SK-N-SH (cell line): ENCODE measurements around the gene CHRNA5. TPM values are rescaled to one million over a fixed set of nuclear protein-coding genes. Genes with fewer than 3 reads are reported as not detected.
A peak's percentile ranks its signal among the peaks of the same experiment; 100 is the strongest.

Source experiments
- CTCF ChIA-PET: fragments of 300-600, 350-600 bp; formaldehyde crosslinking; extraction: SDS; loops from one replicate; lab custom pipeline; 2021; lab: Yijun Ruan, JAX
- POLR2A ChIA-PET: fragments of 350-600 bp; sonication (Branson Sonifier 250); formaldehyde crosslinking; extraction: SDS; loops from one replicate; lab custom pipeline; 2020; ENCODE audit warnings: antibody characterized with exemption, inconsistent platforms; lab: Yijun Ruan, JAX
- DNase-seq: peaks from one replicate; pipeline ENCODE4 v3.0.0; 2012
- H2AFZ ChIP-seq: fragments of 200-600 bp; sonication (generic); 2 replicates; pipeline ENCODE4 v1.8.1; 2016; ENCODE audit warnings: antibody characterized with exemption, mild to moderate bottlenecking, low read depth
- H3F3A ChIP-seq: fragments of 200-600 bp; sonication (generic); replicated peaks from 2 replicates; pipeline ENCODE3; 2016; ENCODE audit warnings: antibody characterized with exemption, mild to moderate bottlenecking; ENCODE audit not compliant: insufficient read depth
- H3K27ac ChIP-seq, 2 experiments: fragments of 200-500 bp in 1 of 2; fragments of 200-600 bp in 1 of 2; sonication (Bioruptor generic) in 1 of 2; sonication (generic), shearing (Covaris generic) in 1 of 2; 2 replicates each; pipeline versions ENCODE4 v1.5.1 to v1.6.1; 2014 to 2016; ENCODE audit warnings: low read depth in 2 of 2, inconsistent platforms in 1 of 2, low read length in 1 of 2, mild to moderate bottlenecking in 1 of 2, mixed read lengths in 1 of 2
- H3K27me3 ChIP-seq: fragments of 200-600 bp; sonication (generic), shearing (Covaris generic); 2 replicates; pipeline ENCODE4 v1.6.1; 2016; ENCODE audit warnings: mixed run types; ENCODE audit not compliant: insufficient read depth
- H3K36me3 ChIP-seq, 2 experiments: fragments of 200-500 bp in 1 of 2; fragments of 200-600 bp in 1 of 2; sonication (Bioruptor generic) in 1 of 2; sonication (generic) in 1 of 2; replicated peaks in 1 of 2; 2 replicates each; pipeline versions ENCODE3 to v1.5.1; 2014 to 2016; ENCODE audit warnings: low read length in 1 of 2, mild to moderate bottlenecking in 1 of 2; ENCODE audit not compliant: insufficient read depth in 2 of 2, control insufficient read depth in 1 of 2
- H3K4me1 ChIP-seq, 2 experiments: fragments of 200-500 bp in 1 of 2; fragments of 200-600 bp in 1 of 2; sonication (Bioruptor generic) in 1 of 2; sonication (generic), shearing (Covaris generic) in 1 of 2; 2 replicates each; pipeline versions ENCODE4 v1.5.1 to v1.6.1; 2014 to 2016; ENCODE audit warnings: low read depth in 1 of 2, low read length in 1 of 2, mixed run types in 1 of 2; ENCODE audit not compliant: insufficient read depth in 2 of 2, control insufficient read depth in 1 of 2
- H3K4me2 ChIP-seq: fragments of 200-600 bp; sonication (generic), shearing (Covaris generic); 2 replicates; pipeline ENCODE4 v1.6.1; 2017; ENCODE audit warnings: mixed run types
- H3K4me3 ChIP-seq, 2 experiments: fragments of 200-500 bp in 1 of 2; fragments of 200-600 bp in 1 of 2; sonication (Bioruptor generic) in 1 of 2; sonication (generic), shearing (Covaris generic) in 1 of 2; 2 replicates each; pipeline versions ENCODE4 v1.5.1 to v1.8.1; 2014 to 2016; ENCODE audit warnings: low read depth in 2 of 2, inconsistent platforms in 1 of 2, low read length in 1 of 2, mild to moderate bottlenecking in 1 of 2, mixed read lengths in 1 of 2, moderate library complexity in 1 of 2
- H3K79me2 ChIP-seq: fragments of 200-600 bp; sonication (generic); 2 replicates; pipeline ENCODE4 v1.8.1; 2017; ENCODE audit warnings: mild to moderate bottlenecking; ENCODE audit not compliant: insufficient read depth
- H3K9ac ChIP-seq: fragments of 200-600 bp; sonication (generic); 2 replicates; pipeline ENCODE4 v1.6.1; 2017; ENCODE audit warnings: mixed run types
- H3K9me2 ChIP-seq: fragments of 200-600 bp; sonication (generic); 2 replicates; pipeline ENCODE4 v1.6.1; 2017; ENCODE audit warnings: mixed run types
- H3K9me3 ChIP-seq: fragments of 200-600 bp; sonication (generic); 2 replicates; pipeline ENCODE4 v1.6.1; 2017; ENCODE audit warnings: mixed run types, mild to moderate bottlenecking, moderate library complexity
- H4K20me1 ChIP-seq: fragments of 200-600 bp; sonication (generic); 2 replicates; pipeline ENCODE4 v1.6.1; 2017; ENCODE audit warnings: mild to moderate bottlenecking, mixed run types; ENCODE audit not compliant: insufficient read depth
- FOXM1 ChIP-seq: IDR thresholded peaks from 2 replicates; pipeline ENCODE4 v1.4.0; 2012; ENCODE audit warnings: low read depth, mild to moderate bottlenecking
- TAF1 ChIP-seq: IDR thresholded peaks from 2 replicates; pipeline ENCODE4 v1.6.1; 2012; ENCODE audit warnings: low read depth, mild to moderate bottlenecking, low read length, moderate library complexity, borderline replicate concordance
- WGBS: methylation state at CpG from one replicate; pipeline ENCODE4 v1.1.6; 2017; ENCODE audit warnings: low lambda C conversion rate; 5-methylcytosine and 5-hydroxymethylcytosine counted together
- polyA plus RNA-seq, 3 experiments: library from polyadenylated mRNA; depleted of rRNA; stranded (reverse); fragments of >200 nt; gene quantifications; 2 replicates each; pipeline ENCODE4 v1.2.3, GENCODE V29; 2012
- TF ChIP-seq, protein P1 (sequence below): fragments of 200-600 bp; sonication (generic); IDR thresholded peaks from 2 replicates; pipeline ENCODE4 v1.6.1; 2017; ENCODE audit warnings: antibody characterized with exemption, mild to moderate bottlenecking, moderate library complexity

CHRNA5 gene
- polyA plus RNA-seq, 1 of the 3 experiments (the other 2 are of a cell fraction): 5.5 TPM

DNA sequence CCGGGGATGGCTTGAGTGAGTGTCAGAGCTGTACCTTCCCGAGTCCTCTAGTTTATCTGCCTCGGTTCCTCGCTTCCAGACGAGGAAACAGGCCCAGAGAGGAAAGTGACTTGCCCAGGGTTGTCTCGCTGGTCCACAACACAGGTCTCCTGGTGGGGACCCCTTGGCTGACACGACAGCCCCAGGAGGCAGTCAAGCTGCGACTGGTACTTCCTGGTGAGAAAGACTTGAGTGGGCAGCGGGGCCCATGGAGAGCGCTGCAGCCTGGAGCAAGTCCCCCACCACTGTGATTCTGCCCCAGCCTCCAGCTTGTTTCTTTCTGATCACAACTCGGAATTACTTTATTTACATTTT is 600 bp upstream of the CHRNA5 start:
- Histone ChIP-seq H3K4me3 (peak overlapping the region in 1 of 2 experiments; percentile 80; a peak in 1 of 4 replicates), H3K9ac (no peak overlapping the region), H3K79me2 (peaks cover 16% of the 10 kb centered on the region; the same call in 1 of the 2 replicates), H3F3A (peaks cover 9% of the 10 kb centered on the region), H3K36me3 (no peaks in the 10 kb centered on the region), H3K4me1 (peaks cover 0 to 13% of the 10 kb centered on the region in 2 experiments; a peak in 2 of 4 replicates), H3K27me3 (no peaks in the 10 kb centered on the region), H3K4me2 (peak overlapping the region; percentile 91), H4K20me1 (no peaks in the 10 kb centered on the region), H3K9me2 (no peaks in the 10 kb centered on the region), H3K27ac (peak overlapping the region in 1 of 2 experiments; percentile 44; a peak in 2 of 4 replicates), H2AFZ (peak overlapping the region; percentile 75; the same call in 1 of the 2 replicates), H3K9me3 (no peaks in the 10 kb centered on the region)
- CTCF ChIA-PET: interaction anchor here (1.0 to 3.4 kb wide), 8 partner anchors 8 to 256 kb away, joined by 3 to 12 read pairs (median 8); partner anchors contain the start of gene PSMA4
- TF ChIP-seq, protein P1, sequence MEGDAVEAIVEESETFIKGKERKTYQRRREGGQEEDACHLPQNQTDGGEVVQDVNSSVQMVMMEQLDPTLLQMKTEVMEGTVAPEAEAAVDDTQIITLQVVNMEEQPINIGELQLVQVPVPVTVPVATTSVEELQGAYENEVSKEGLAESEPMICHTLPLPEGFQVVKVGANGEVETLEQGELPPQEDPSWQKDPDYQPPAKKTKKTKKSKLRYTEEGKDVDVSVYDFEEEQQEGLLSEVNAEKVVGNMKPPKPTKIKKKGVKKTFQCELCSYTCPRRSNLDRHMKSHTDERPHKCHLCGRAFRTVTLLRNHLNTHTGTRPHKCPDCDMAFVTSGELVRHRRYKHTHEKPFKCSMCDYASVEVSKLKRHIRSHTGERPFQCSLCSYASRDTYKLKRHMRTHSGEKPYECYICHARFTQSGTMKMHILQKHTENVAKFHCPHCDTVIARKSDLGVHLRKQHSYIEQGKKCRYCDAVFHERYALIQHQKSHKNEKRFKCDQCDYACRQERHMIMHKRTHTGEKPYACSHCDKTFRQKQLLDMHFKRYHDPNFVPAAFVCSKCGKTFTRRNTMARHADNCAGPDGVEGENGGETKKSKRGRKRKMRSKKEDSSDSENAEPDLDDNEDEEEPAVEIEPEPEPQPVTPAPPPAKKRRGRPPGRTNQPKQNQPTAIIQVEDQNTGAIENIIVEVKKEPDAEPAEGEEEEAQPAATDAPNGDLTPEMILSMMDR: no peak
- WGBS: 89% methylated on average over 8 of the region's 11 CpGs
- POLR2A ChIA-PET: interaction anchor here (0.6 to 2.2 kb wide), 8 partner anchors 24 to 265 kb away, joined by 3 to 17 read pairs (median 6); partner anchors contain the start of genes CHRNA3, IREB2, PSMA4 and SKIC8
- no peak for DNase-seq

DNA sequence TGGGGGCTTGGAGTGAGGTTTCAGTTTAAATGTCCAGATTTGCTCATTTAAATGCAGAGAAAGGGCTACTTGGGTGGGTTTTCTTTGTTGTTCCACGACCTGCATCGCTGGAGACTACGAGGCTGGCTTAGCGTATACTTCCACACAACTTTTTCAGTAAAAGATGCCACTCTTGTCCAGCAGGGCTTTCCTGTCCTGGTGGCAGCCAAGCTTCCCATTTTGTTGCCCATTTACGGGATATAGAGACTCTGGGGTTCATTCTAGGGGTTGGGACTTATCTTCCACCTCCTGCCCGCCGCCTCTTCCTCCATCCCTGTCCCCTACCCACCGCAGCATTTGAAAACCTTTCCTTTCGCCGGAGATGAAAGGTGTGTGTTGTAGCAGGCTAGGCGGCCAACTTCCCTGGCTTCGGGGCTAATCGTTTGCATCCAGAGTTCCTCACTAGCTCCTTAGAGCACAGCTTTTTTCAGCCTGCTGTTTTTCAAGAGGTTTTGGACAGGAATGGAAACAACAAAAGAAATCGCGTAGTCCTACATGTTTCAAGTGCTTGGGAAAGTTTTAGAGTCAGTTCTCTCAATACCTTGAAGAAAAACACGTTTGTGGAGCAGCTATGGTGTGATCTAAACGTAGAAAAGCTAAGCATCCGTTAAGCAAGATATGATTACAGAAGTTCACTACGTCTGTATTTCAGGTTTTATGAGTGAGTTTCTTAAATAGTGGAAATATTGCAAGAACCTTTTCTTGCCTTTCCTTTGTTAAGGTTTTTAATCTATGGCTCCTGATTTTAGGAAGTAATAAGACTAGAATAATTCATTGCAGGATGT is 843 bp downstream of the CHRNA5 start:
- H3K27me3 ChIP-seq: no peaks in the 10 kb centered on the region
- peak; percentile 8; the same call in 1 of the 2 replicates for TF ChIP-seq TAF1
- TF ChIP-seq, protein P1: peak; percentile 52
- no peak for TF ChIP-seq FOXM1
- TF ChIP-seq, all 33 proteins: peak for 2
- no peaks in the 10 kb centered on the region for H4K20me1 ChIP-seq
- no peaks in the 10 kb centered on the region for H3K36me3 ChIP-seq
- peaks cover 19% of the 10 kb centered on the region; the same call in 1 of the 2 replicates for H3K79me2 ChIP-seq
- peak overlapping the region; percentile 48 to 90 for H3K27ac ChIP-seq
- CTCF ChIA-PET: interaction anchor here (0.6 to 3.4 kb wide), 11 partner anchors 14 to 258 kb away, joined by 3 to 12 read pairs (median 4); partner anchors contain the start of gene PSMA4
- H3K4me1 ChIP-seq: peaks cover 0 to 15% of the 10 kb centered on the region in 2 experiments; a peak in 2 of 4 replicates
- H3K9me3 ChIP-seq: no peaks in the 10 kb centered on the region
- peak overlapping the region; percentile 73 to 80 for H3K4me3 ChIP-seq
- peaks cover 9% of the 10 kb centered on the region for H3F3A ChIP-seq
- 3% methylated on average over 19 of the region's 19 CpGs for WGBS
- H3K9me2 ChIP-seq: no peaks in the 10 kb centered on the region
- H3K9ac ChIP-seq: peak overlapping the region; percentile 62
- DNase-seq: peak; percentile 58
- POLR2A ChIA-PET: interaction anchor here (0.7 to 2.2 kb wide), 10 partner anchors 13 to 267 kb away, joined by 3 to 17 read pairs (median 4); partner anchors contain the start of genes CHRNA3, IREB2, PSMA4 and SKIC8
- peak overlapping the region; percentile 91 for H3K4me2 ChIP-seq
- peak overlapping the region; percentile 84 for H2AFZ ChIP-seq
